CD4-positive, alpha-beta T cell treated with Interleukin-15 for 1 hour (primary cell): Measurements from ENCODE around the gene LSMEM2.
"Not testable (repeated sequence)": the region's sequence is repeated elsewhere in the genome, so short reads cannot be mapped to it uniquely, and the experiment has no call there.

ENCODE experiments used
- DNase-seq: peaks from one replicate; pipeline ENCODE4 v3.0.0-alpha.2; 2020

The LSMEM2 gene

GRCh38 chr3:50300681-50301254 is 21.9 kb downstream of the LSMEM2 start:
- no peak for DNase-seq

- DNase-seq, result no peak
These were observed 23.5 kb downstream of the LSMEM2 start for GRCh38 chr3:50302095-50303012.

- no peak for DNase-seq
These were observed 24.3 kb downstream of the LSMEM2 start, which contains the start of gene HYAL1 for GRCh38 chr3:50303013-50303815. Gene HYAL1, minus strand, starts transcription at chr3:50303574. Its CDS starts 618 bp downstream, at chr3:50302956.

- DNase-seq, result no peak
These were observed 25.7 kb downstream of the LSMEM2 start for GRCh38 chr3:50304601-50305000.

GRCh38 chr3:50312041-50312440 is 33.2 kb downstream of the LSMEM2 start:
- DNase-seq, result not testable (repeated sequence)

GRCh38 chr3:50314342-50314741 is 35.5 kb downstream of the LSMEM2 start:
- DNase-seq, result no peak

- no peak for DNase-seq
These were observed 35.9 kb downstream of the LSMEM2 start for GRCh38 chr3:50314816-50315215.

GRCh38 chr3:50316657-50317242 is 37.9 kb downstream of the LSMEM2 start:
- DNase-seq, result peak; percentile 65

- no peak for DNase-seq
These were observed 38.4 kb downstream of the LSMEM2 start for GRCh38 chr3:50317300-50317699.

GRCh38 chr3:50318163-50318562 is 39.3 kb downstream of the LSMEM2 start:
- DNase-seq, result no peak

GRCh38 chr3:50318615-50319014 is 39.7 kb downstream of the LSMEM2 start:
- DNase-seq, result no peak

- no peak for DNase-seq
These were observed 40.5 kb downstream of the LSMEM2 start for GRCh38 chr3:50319181-50319893.

GRCh38 chr3:50319894-50320625 is 41.2 kb downstream of the LSMEM2 start:
- DNase-seq, result no peak

- peak; percentile 59 for DNase-seq
These were observed 42.0 kb downstream of the LSMEM2 start for GRCh38 chr3:50320853-50321335.

- peak; percentile 84 for DNase-seq
These were observed 42.6 kb downstream of the LSMEM2 start for GRCh38 chr3:50321336-50322114.

- no peak for DNase-seq
These were observed 43.2 kb downstream of the LSMEM2 start for GRCh38 chr3:50322115-50322385.

- DNase-seq, result no peak
These were observed 43.7 kb downstream of the LSMEM2 start, which contains the start of gene HYAL2 for GRCh38 chr3:50322386-50323091. Gene HYAL2, minus strand, starts transcription at chr3:50322745. Its CDS starts 2,256 bp downstream, at chr3:50320489.

- DNase-seq, result no peak
These were observed 44.3 kb downstream of the LSMEM2 start for GRCh38 chr3:50323092-50323600.

- DNase-seq, result no peak
These were observed 44.8 kb downstream of the LSMEM2 start for GRCh38 chr3:50323614-50324199.
